Left forelimb (tissue), 1 donor: Measurements from ENCODE around the gene NPEPL1.

Experiments used
- DNase-seq: peaks from one replicate; pipeline ENCODE4 v3.0.0-alpha.2; 2018; ENCODE audit warnings: low spot score

NPEPL1 gene

DNA sequence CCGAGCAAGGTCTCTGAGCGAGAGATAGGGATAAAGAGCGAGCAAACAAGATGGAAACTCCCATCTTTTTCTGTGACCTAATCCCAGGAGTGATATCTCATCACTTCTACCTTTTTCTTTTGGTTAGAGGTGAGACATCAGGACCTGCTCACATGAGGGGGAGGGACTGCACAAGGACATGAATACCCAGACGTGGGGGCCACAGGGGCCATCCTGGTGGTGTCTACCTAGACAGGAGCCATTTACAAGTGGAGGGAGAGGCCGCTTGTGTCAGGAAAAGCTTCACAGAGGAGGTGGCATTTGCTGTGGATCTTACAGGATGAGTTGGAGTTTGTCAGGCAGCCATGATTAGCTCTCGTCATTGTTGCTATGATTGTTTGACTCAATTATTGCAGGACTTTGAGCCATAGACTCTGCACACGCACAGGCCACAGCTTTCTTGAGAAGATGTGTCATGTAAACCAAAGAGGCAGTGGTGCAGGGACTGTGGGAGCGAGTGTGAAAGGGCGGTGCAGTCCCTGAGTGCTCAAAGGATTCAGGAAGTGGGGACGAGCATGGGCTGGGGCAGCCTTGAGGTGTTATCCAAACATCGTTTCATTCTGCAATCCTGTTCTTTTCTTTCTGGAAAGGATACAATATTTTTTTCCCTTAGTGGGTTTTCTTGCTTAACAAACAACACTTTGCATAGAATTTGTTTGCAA is 7.7 kb downstream of the NPEPL1 start:
- DNase-seq: no peak

DNA sequence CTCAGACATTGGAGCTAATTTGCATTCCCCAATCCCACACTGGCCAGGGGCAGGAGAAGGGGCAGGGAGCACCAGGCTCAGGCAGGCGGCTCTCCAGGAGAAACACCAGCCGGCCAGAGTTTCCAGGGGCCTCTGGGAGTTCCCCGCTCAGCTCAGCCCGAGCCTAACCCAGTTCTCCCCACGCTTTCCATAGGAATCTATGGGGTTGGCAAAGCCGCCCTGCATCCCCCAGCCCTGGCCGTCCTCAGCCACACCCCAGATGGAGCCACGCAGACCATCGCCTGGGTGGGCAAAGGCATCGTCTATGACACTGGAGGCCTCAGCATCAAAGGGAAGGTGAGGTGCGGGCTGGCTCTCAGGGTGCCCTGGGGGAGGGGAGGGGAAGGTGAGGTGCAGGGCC is 8.2 kb downstream of the NPEPL1 start:
- peak; percentile 70 for DNase-seq

DNA sequence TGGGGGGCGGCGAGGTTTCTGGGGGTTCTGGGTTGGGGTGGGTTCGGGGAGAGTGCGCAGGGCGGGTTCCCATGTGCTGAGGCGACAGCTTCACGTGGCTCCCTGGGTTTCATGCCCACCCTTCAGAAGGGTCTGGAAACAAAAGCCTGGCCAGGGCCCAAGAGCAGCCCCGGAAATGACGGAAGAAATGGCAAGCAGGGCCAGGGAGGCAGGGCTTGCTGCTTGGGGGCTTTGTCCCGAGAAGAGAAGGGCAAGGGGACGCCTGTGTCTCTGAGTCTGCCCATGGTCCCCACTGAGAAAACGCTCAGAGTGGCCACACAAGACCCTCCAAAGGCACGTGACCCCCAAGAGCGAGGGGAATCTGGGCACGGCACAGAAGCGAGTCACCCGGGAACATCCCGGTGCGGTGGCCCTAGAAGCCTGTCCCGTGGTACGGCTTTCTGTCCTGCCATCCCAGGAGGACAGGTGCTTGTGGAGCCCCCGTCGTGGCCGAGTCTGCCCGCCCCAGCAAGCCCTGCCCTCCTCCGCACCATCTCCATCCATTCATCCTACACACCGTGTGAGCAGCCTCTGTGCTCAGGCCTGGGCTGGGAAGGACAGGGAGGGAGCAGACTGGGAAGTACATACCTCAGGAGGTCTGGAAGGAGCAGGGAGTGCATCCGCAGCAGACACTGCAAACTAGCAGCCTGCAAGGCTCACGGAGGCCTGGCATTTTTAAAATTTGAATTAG is 9.0 kb downstream of the NPEPL1 start:
- DNase-seq: no peak

DNA sequence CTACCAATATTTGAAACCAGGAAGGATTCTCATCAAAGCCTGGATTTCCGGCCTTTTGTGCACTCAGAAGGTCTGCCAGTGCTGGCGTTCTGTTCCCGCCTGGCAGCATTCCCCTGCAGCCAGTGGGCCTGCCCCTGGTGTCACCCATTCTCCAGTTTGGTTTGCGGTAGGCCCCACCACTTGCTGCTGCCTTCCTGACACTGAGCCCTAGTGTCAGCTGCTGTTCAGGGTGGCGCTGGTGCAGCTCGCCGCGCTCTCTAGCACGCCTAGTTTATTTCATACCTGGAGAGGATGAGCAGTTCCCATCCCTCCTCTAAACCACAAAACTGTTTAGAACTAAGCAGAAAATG is 9.5 kb downstream of the NPEPL1 start:
- no peak for DNase-seq

GRCh38 chr20:58702859-58703648 is 10.5 kb downstream of the NPEPL1 start:
- no peak for DNase-seq

DNA sequence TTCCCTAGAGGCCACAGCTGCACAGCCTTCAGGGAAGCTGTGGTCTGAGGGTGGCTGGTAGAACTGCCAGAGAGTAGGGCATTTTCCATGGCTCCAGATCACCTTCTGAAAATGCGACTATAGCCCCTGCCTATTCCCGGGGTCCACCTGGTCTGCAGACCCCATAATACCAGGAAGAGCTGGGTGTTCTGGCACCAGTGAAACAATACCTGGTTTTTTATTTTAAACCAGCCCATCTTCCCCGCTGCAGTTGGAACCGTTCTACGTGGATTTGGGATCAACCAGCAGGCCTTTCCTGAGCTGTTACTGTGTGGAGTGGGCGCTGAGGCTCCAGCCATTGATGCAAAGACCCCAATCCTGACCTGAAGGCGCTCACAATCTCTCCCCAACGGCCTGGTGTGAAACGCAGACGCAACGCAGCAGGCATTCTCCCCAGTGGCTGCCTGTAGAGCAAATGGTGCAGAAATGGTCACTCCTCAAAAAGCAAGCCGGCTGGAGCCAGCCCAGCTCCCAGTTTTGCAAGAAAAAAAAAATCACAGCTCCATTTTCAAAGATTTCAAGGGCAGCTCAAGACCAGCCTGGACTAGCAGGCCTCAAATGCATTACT is 11.3 kb downstream of the NPEPL1 start:
- no peak for DNase-seq

DNA sequence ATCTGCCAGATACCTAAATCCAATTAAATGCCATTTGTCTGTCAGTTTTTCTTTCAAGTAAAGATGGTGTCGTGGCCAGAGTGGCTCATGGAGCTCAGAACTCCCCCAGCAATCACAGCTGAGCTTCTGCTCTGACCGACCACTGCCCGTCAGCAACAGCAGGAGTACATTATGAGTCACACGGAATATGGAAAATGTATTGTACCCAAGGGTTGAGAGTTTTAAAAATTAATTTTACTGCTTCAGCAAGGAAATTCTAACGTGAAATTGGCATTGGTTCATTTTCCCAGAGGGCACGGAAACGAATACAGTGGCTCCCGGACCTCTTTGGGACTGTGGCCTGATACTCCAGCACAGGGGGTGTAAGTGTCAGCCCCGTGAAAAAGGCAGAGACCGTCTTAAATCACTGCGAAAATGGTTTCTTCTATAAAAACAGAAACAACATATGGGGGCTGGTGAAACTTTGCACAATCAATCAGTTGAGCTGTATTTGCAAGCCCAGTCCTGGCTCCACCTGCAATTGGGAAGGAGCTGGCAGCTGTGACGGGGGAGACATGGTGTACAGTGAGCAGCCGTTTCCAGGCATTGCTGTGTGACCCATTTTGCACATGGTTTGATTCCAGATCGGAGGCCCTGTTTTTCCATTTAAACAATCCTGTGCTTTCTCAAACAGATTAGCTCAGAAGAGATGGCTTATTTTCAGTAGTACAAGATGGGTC is 12.8 kb downstream of the NPEPL1 start:
- peak; percentile 80 for DNase-seq

DNA sequence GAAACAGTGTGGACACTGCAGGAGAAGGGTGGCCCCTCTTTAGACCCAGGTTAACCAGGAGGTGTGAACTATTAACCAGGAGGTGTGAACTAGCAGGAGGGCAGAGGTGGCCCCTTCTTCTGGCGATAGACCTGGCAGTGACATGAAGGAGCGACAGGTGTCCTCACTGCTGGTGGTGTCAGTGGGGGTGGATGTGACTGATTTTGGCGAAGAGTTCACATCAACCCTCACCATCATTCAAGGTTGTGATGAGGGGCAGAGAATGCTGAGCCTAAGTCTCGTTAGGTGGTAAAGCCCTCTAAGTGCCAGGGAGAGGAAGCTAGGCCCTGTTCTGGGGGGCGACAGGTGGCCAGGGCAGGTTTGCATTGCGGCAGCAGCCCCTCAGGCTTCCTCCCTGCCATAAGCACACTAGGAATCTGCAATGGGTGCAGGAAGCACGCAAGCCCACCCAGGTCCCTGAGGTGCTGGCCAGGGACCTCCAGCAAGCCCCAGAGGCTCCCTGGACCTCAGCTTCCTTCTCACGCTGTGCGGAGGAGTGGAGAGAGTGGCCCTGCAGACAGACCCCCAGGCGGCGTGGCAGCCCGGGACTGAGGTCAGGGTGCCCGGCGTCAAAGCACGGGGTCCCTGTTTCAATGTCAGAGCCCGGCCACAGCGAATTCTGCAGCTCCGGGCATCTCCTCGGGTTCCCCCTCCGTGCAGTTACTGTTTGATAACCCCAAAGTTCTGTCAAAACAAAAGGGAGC is 13.7 kb downstream of the NPEPL1 start:
- no peak for DNase-seq

DNA sequence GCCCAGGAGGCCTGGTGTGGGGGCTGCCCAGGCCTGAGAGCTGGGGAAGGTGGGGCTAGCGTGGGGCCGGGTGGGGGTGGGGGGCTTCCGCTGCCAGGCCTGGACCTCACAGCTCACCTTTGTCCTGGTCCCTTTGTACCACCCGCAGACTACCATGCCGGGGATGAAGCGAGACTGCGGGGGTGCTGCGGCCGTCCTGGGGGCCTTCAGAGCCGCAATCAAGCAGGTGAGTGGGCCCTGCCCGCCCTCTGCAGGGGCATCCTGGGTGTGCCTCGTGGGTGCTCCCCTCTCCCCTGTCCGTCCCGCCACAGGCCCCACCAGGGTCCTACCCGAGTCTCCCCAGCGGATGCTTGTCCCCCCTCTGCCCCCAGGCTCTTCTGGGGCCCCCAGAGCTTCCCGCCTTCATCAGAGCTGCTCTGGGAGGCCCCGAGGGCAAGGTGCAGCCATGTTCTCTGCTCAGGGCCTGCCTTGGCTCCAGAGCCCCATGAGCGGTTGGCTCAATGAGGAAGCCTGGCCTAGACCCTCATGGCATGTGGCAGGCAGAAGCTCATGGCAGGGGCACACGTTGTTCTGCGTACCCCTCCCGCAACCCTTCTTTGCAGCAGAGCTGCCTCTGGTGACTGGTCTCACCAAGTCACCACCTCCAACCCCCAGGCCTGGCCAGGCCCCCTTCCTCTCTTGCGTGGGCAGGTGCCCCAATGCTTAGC is 14.5 kb downstream of the NPEPL1 start:
- DNase-seq: no peak

DNA sequence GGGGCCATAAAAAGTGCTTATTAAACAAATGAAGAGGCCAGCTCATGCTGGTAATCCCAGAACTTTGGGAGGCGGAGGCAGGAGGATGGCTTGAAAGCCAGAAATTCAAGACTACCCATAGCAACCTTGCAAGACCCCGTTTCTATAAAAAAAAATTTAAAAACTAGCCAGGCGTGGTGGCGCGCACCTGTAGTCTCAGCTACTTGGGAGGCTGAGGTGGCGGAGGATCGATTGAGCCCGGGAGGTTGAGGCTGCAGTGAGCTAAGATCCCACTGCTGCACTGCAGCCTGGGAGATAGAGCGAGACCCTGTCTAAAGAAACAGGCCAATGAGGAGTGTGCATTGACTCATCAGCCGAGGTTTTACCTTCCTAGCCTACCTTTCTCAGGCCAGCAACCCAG is 15.2 kb downstream of the NPEPL1 start:
- DNase-seq: no peak

DNA sequence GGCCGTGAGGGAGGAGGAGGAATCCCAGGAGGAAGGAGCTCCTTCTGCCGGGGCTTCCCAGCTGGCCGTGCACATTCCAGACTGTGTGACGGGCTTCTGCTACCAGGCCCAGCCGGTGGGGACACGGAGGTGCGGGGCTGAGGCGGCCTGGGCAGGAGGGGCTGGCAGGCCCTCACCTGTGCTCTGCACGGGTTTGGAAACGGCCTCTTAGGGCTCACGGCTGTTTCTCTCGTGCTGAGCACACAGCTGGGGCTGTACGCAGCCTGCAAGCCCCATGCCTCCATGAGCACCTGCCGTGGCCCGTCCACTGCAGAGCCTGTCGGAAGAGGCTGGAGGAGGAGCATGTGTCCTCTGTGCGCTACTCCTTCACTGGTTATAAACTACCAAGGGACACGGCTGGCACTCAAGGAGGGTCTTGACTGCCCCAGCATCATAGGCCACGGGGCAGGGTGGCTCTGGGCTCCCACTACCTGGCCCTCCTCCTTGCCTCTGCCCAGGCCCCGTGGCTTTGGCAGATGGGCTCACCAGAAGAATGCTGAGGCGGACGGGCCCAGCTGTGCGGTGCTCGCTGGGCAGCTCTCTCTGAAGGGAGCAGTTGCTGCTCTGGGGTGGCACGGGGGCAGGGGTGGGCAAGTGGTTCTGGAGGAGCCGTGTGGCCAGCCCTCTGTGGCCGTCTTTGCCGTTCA is 15.8 kb downstream of the NPEPL1 start:
- peak; percentile 63 for DNase-seq

- DNase-seq: no peak
Observed at GRCh38 chr20:58709013-58709702, 16.6 kb downstream of the NPEPL1 start.

GRCh38 chr20:58709703-58710039 is 17.1 kb downstream of the NPEPL1 start:
- no peak for DNase-seq

- DNase-seq: no peak
Observed at GRCh38 chr20:58710481-58711265, 18.1 kb downstream of the NPEPL1 start.

DNA sequence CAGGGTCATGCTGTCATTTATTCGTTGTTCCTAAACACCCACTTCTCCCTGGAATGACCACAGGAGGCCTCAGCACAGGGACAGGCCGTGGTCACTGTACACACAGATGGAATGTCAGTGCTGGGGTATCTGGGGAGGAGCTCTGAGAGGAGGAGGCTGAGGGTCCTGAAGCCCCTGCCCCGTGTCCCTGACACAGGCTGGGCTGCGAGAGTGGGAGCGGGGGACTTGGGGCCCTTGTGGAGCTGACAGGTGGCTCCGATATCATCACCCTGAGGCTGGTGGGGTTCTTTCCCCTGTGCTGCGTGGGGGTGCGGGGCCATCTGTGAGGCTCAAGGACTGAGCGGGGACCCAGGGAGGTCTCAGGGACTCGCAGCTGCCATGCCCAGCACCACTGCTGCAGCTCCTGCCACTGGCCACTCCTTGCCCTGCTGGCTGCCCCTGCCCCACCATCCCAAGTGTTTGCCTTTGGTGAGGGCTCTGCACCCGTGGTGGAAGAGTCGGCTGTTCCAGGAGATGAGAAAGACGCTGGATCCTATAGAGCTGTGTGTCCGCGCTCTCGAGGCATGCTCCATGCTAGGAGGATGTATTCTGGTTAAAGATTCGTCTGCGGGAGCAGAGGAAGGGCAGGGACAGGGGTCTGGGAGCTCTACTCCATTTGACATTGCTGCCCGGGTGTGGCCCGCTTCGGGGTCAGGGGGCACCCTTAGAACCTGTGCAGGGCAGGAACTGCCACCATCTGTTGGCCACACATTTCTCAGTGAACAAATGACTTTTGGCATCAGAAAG is 18.9 kb downstream of the NPEPL1 start:
- no peak for DNase-seq

- DNase-seq: no peak
Observed at GRCh38 chr20:58712151-58712791, 19.7 kb downstream of the NPEPL1 start.
